Camera-type eye (tissue), 1 donor: ENCODE measurements around the gene TRIM43. TPM values are rescaled to one million over a fixed set of nuclear protein-coding genes. Genes with fewer than 3 reads are reported as not detected.

Experiments
- total RNA-seq: library from RNA; depleted of rRNA; stranded (reverse); fragments of >200 nt; gene quantifications from one replicate; pipeline ENCODE4 v1.2.3, GENCODE V29; 2014

TRIM43 gene
- not detected for total RNA-seq

DNA sequence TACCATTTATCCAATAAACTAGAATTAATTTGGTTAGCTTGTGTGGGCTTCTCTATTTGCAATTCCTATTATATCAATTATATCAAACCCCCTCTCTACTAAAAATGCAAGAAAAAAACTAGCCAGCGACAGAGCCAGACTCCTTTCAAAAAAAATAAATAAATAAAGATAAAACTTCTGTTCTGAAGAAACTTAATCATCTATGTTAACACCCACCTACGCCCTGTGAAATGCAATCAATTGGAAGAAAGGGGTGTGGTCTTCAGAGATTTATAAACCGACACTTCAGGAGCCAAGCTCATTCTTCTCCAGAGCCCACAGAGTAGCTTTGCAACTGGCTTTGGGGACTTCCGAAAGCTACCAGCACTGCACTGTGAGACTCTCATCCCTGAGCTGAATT lies at the start of gene TRIM43:
Gene TRIM43, plus strand, starts transcription at position 301 of the 400 bp plus-strand sequence. CDS start 2,023 bp downstream, outside the sequence.

Other genes starting within 250 kb of the TRIM43 start
- 27.9 TPM for gene FAHD2A, start 189.3 kb upstream of the TRIM43 start, total RNA-seq
- gene TRIM43B, start 107.2 kb upstream of the TRIM43 start, total RNA-seq = not detected